Central memory CD8-positive, alpha-beta T cell (primary cell): Measurements from ENCODE around the gene SPATA7.

ENCODE experiments used
- ATAC-seq: fragments of 150-1000 bp; cut with Tn5 transposase; replicated peaks from 2 replicates; pipeline ENCODE4 v1.10.0; 2022; ENCODE audit warnings: mild to moderate bottlenecking, moderate FRiP score, moderate number of reproducible peaks; ENCODE audit not compliant: poor library complexity, severe bottlenecking; ENCODE audit errors: extremely low read depth
- DNase-seq, 2 donors: peaks; one replicate each; pipeline ENCODE4 v3.0.0; 2021; ENCODE audit warnings: low spot score in 2 of 2
- H3K27ac Mint-ChIP-seq: one replicate; pipeline ENCODE4 v1.8.0; 2022; ENCODE audit warnings: low read depth, mild to moderate bottlenecking, moderate library complexity, mixed read lengths
- H3K27me3 Mint-ChIP-seq: one replicate; pipeline ENCODE4 v1.8.0; 2022; ENCODE audit warnings: mixed read lengths
- H3K36me3 Mint-ChIP-seq: one replicate; pipeline ENCODE4 v1.8.0; 2022; ENCODE audit warnings: mild to moderate bottlenecking, moderate library complexity, mixed read lengths; ENCODE audit not compliant: insufficient read depth
- H3K4me1 Mint-ChIP-seq: one replicate; pipeline ENCODE4 v1.8.0; 2022; ENCODE audit warnings: mixed read lengths
- H3K4me3 Mint-ChIP-seq: one replicate; pipeline ENCODE4 v1.8.0; 2022; ENCODE audit warnings: mild to moderate bottlenecking, moderate library complexity, mixed read lengths
- H3K9me3 Mint-ChIP-seq: one replicate; pipeline ENCODE4 v1.8.0; 2022; ENCODE audit warnings: mixed read lengths

Gene SPATA7

GRCh38 chr14:88477513-88478250 is 92.2 kb downstream of the SPATA7 start:
- Mint-ChIP-seq H3K27ac (no peak overlapping the region), H3K27me3 (peaks cover 19% of the 10 kb centered on the region), H3K4me3 (no peak overlapping the region), H3K36me3 (no peaks in the 10 kb centered on the region), H3K9me3 (no peaks in the 10 kb centered on the region), H3K4me1 (no peaks in the 10 kb centered on the region)
- no peak for DNase-seq
- ATAC-seq, result no peak

- peaks cover 32% of the 10 kb centered on the region for H3K27me3 Mint-ChIP-seq
- H3K36me3 Mint-ChIP-seq, result no peaks in the 10 kb centered on the region
- H3K4me1 Mint-ChIP-seq, result no peaks in the 10 kb centered on the region
- DNase-seq (no peak), ATAC-seq (no peak)
- no peaks in the 10 kb centered on the region for H3K9me3 Mint-ChIP-seq
- no peak overlapping the region for H3K4me3 Mint-ChIP-seq
- H3K27ac Mint-ChIP-seq, result no peak overlapping the region
Measured at GRCh38 chr14:88478931-88479330, 93.5 kb downstream of the SPATA7 start.

- H3K9me3 Mint-ChIP-seq, result no peaks in the 10 kb centered on the region
Measured at GRCh38 chr14:88479574-88479987, 94.1 kb downstream of the SPATA7 start.

DNA sequence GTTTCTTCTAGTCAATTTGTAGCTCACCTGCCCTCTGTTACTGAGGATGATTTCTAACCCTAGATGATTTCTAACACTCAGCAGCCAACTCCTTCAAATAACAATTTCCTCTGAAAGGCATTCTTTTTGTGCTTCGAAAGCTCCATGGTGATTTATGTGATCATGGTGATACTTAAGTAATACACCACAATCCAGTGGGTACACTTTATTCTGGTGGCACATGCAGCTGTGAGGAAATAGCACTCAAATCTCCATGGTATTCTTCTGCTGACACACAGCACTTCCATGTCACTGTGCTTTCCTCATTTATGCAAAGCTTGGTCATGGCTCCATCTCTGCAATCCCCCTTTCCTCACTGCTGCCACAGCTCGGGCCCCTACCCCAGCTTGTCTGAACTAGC is 95.6 kb downstream of the SPATA7 start:
- Mint-ChIP-seq H3K9me3 (no peaks in the 10 kb centered on the region), H3K27me3 (peaks cover 32% of the 10 kb centered on the region), H3K4me3 (no peak overlapping the region), H3K4me1 (no peaks in the 10 kb centered on the region), H3K27ac (no peak overlapping the region), H3K36me3 (no peaks in the 10 kb centered on the region)
- DNase-seq (no peak), ATAC-seq (no peak)

More at GRCh38 chr14:88479574-88479987, 94.1 kb downstream of the SPATA7 start:
- Mint-ChIP-seq H3K36me3 (no peaks in the 10 kb centered on the region), H3K4me1 (no peaks in the 10 kb centered on the region), H3K4me3 (no peak overlapping the region), H3K27ac (no peak overlapping the region), H3K27me3 (peaks cover 32% of the 10 kb centered on the region)
- no peak for ATAC-seq
- no peak for DNase-seq

GRCh38 chr14:88481794-88482193 is 96.3 kb downstream of the SPATA7 start:
- DNase-seq (no peak), ATAC-seq (no peak)
- peaks cover 32% of the 10 kb centered on the region for H3K27me3 Mint-ChIP-seq
- no peaks in the 10 kb centered on the region for H3K4me1 Mint-ChIP-seq
- H3K9me3 Mint-ChIP-seq, result no peaks in the 10 kb centered on the region
- no peak overlapping the region for H3K4me3 Mint-ChIP-seq
- no peak overlapping the region for H3K27ac Mint-ChIP-seq
- H3K36me3 Mint-ChIP-seq, result no peaks in the 10 kb centered on the region

DNA sequence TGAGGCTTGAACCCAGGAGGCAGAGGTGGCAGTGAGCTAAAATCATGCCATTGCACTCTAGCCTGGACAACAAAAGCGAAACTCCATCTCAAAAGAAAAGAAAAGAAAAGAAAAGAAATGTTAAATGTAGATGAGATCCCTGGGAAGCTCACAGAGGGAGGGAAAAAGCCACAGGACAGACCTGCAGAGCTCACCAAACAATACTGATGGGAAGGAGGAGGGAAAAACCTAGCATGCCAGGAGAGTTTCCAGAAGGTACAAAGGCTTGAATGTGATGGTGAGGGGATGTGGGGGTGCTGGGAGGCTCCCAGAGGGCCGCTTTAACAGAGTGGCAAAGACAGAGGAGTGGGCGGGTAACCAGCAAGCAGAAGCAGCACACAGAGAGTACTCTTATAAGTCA is 97.1 kb downstream of the SPATA7 start:
- DNase-seq (no peak), ATAC-seq (no peak)
- H3K36me3 Mint-ChIP-seq, result no peaks in the 10 kb centered on the region
- H3K27me3 Mint-ChIP-seq, result peaks cover 32% of the 10 kb centered on the region
- H3K27ac Mint-ChIP-seq, result no peak overlapping the region
- no peak overlapping the region for H3K4me3 Mint-ChIP-seq
- no peaks in the 10 kb centered on the region for H3K4me1 Mint-ChIP-seq
- no peaks in the 10 kb centered on the region for H3K9me3 Mint-ChIP-seq
